Measurements from ENCODE around the gene ANK3.

Gene ANK3

GRCh38 chr10:60305380-60305892 lies 84.2 kb downstream of the ANK3 start:
- DNase-seq (ENCODE audit: low read depth, low spot score), result no peak
- no peak overlapping the region for H3K4me3 ChIP-seq (ENCODE audit: low read depth, low read length)
- ChIA-PET POLR2A (no interaction called here), CTCF (interaction anchor here (0.7 to 1.8 kb wide), 2 partner anchors 10 to 14 kb away, joined by 3 to 4 read pairs; no protein-coding TSS in a partner anchor)
- no peak for TF ChIP-seq CTCF (IDR thresholded peaks at IDR 0.05; ENCODE audit: insufficient read depth, low read length, missing control alignments)

GRCh38 chr10:60304829-60305379 lies 84.8 kb downstream of the ANK3 start:
- no peak for DNase-seq (ENCODE audit: low read depth, low spot score)
- H3K4me3 ChIP-seq (ENCODE audit: low read depth, low read length), result no peak overlapping the region
- TF ChIP-seq CTCF (IDR thresholded peaks at IDR 0.05; ENCODE audit: insufficient read depth, low read length, missing control alignments), result no peak
- CTCF ChIA-PET, result interaction anchor here (1.8 kb wide), 1 partner anchor 15 kb away, joined by 4 read pairs; no protein-coding TSS in a partner anchor
- POLR2A ChIA-PET, result interaction anchor here (0.6 kb wide), 1 partner anchor 81 kb away, joined by 5 read pairs; no protein-coding TSS in a partner anchor

GRCh38 chr10:60303778-60304177 lies 85.9 kb downstream of the ANK3 start:
- ChIA-PET CTCF (interaction anchor here (0.8 to 1.2 kb wide), 2 partner anchors 9 to 30 kb away, joined by 3 read pairs; no protein-coding TSS in a partner anchor), POLR2A (interaction anchor here (0.6 kb wide), 1 partner anchor 1947 kb away, joined by 3 read pairs; no protein-coding TSS in a partner anchor)
- no peak for DNase-seq (ENCODE audit: low read depth, low spot score)
- TF ChIP-seq CTCF (IDR thresholded peaks at IDR 0.05; ENCODE audit: insufficient read depth, low read length, missing control alignments), result no peak
- no peak overlapping the region for H3K4me3 ChIP-seq (ENCODE audit: low read depth, low read length)

- CTCF ChIA-PET, result interaction anchor here (1.3 to 1.5 kb wide), 2 partner anchors 9 to 12 kb away, joined by 3 to 4 read pairs; no protein-coding TSS in a partner anchor
- POLR2A ChIA-PET, result no interaction called here
- no peak overlapping the region for H3K4me3 ChIP-seq (ENCODE audit: low read depth, low read length)
- no peak for TF ChIP-seq CTCF (IDR thresholded peaks at IDR 0.05; ENCODE audit: insufficient read depth, low read length, missing control alignments)
- no peak for DNase-seq (ENCODE audit: low read depth, low spot score)
These were observed 89.5 kb downstream of the ANK3 start for GRCh38 chr10:60299961-60300883.

GRCh38 chr10:60299390-60299778 lies 90.3 kb downstream of the ANK3 start:
- H3K4me3 ChIP-seq (ENCODE audit: low read depth, low read length), result no peak overlapping the region
- TF ChIP-seq CTCF (IDR thresholded peaks at IDR 0.05; ENCODE audit: insufficient read depth, low read length, missing control alignments), result no peak
- POLR2A ChIA-PET, result no interaction called here
- CTCF ChIA-PET, result interaction anchor here (1.3 to 1.5 kb wide), 3 partner anchors 8 to 14 kb away, joined by 3 to 5 read pairs (median 4); no protein-coding TSS in a partner anchor
- no peak for DNase-seq (ENCODE audit: low read depth, low spot score)

All from AG04449 (cell line).